ENCODE measurements around the gene PLXNA4. TPM values are rescaled to one million over a fixed set of nuclear protein-coding genes. Genes with fewer than 3 reads are reported as not detected.

Gene PLXNA4
- total and polyA plus RNA-seq, 5 donors: 5.7 to 19.3 (median 16.0) TPM

DNA sequence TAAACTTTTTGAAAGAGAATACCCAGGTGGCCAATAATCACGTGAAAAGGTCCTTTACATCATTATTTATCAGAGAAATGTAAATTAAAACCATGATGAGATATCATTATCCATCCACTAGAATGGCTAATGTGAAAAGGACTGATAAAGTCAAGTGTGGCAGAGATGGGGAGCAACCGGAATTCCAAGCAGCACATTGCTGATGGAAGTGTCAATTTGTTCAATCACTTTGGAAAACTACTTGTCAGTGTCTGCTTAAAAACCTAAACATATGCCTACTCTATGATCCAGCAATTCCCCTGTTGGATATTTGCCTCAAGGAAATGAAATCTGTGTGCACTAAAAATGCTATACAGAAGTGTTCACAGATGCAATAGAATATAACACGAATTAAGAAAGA is 465.6 kb downstream of the PLXNA4 start:
- 67% methylated on average over 3 of the region's 3 CpGs for WGBS
- Histone ChIP-seq H3K4me1 (ENCODE audit: control insufficient read depth, insufficient read depth, low read length) (no peaks in the 10 kb centered on the region), H3K9me3 (ENCODE audit: control insufficient read depth, low read length) (no peaks in the 10 kb centered on the region), H3K4me3 (ENCODE audit: low read length) (no peak overlapping the region), H3K27ac (ENCODE audit: low read length) (no peak overlapping the region), H3K27me3 (ENCODE audit: control insufficient read depth, insufficient read depth) (no peaks in the 10 kb centered on the region)
- intact Hi-C loops (cut with DNase I): no loop called here
- DNase-seq: no peak
- no peak for ATAC-seq

DNA sequence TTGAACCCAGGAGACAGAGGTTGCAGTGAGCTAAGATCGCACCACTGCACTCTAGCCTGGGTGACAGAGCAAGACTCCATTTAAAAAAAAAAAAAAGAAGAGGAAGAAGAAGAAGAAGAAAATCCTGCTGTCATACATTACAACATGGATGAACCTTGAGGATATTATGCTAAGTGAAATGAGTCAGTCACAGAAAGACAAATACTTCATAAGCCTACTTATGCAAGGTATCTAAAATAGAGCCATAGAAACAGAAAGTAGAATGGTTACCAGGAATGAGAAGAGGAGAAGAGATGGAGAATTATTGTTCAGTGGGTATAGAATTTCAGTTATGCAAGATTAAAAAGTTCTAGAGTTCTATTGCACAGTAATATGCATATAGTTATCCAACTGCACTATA is 466.5 kb downstream of the PLXNA4 start:
- no peak for DNase-seq
- Histone ChIP-seq H3K9me3 (ENCODE audit: control insufficient read depth, low read length) (no peaks in the 10 kb centered on the region), H3K4me1 (ENCODE audit: control insufficient read depth, insufficient read depth, low read length) (no peaks in the 10 kb centered on the region), H3K27ac (ENCODE audit: low read length) (no peak overlapping the region), H3K27me3 (ENCODE audit: control insufficient read depth, insufficient read depth) (no peaks in the 10 kb centered on the region), H3K4me3 (ENCODE audit: low read length) (no peak overlapping the region)
- 100% methylated on average over 1 of the region's 1 CpG for WGBS
- intact Hi-C loops (cut with DNase I): no loop called here
- no peak for ATAC-seq

DNA sequence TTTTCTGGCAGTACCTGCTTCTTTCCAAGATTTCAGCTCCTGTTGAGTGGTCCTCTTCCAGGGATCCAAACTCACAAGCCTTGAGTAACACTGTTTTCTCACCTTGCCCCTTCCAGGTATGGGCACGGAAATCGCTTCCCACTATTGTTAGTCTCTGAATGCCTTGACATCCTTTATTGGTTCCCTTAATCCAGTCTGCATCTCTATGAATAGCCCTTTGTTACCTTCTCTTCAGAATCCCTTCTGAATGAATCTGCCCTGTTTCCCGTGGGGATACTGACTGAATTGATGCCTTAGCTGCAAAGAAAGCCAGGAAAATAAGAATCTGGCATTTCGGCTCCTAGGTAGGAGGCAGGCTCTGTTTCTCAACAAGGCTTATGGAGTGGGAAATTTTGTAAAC is 467.7 kb downstream of the PLXNA4 start:
- no peak for DNase-seq
- H3K27ac ChIP-seq (ENCODE audit: low read length): no peak overlapping the region
- WGBS: 60% methylated on average over 4 of the region's 4 CpGs
- no peaks in the 10 kb centered on the region for H3K27me3 ChIP-seq (ENCODE audit: control insufficient read depth, insufficient read depth)
- no peak overlapping the region for H3K4me3 ChIP-seq (ENCODE audit: low read length)
- H3K9me3 ChIP-seq (ENCODE audit: control insufficient read depth, low read length): no peaks in the 10 kb centered on the region
- intact Hi-C loops (cut with DNase I): no loop called here
- no peak for ATAC-seq
- no peaks in the 10 kb centered on the region for H3K4me1 ChIP-seq (ENCODE audit: control insufficient read depth, insufficient read depth, low read length)

DNA sequence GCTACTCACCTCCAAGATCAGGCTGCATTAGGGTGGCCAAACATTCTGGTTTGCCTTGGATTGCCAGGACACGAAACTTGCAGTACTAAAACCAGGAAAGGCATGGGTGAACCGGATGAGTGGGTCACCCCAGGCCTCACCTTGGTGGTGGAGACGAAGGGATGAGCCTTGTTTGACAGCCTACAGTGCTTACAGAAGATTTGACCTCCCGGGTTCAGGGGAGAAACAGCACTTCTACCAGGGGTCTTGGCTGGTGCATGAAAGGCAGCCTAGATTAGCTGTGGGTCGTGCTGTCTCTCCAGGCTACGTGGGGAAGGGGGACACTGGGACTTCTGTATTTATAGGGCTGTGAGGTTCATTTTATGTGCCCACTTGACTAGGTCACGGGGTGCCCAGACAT is 469.8 kb downstream of the PLXNA4 start:
- 86% methylated on average over 7 of the region's 7 CpGs for WGBS
- intact Hi-C loops (cut with DNase I): no loop called here
- Histone ChIP-seq H3K27ac (ENCODE audit: low read length) (no peak overlapping the region), H3K4me1 (ENCODE audit: control insufficient read depth, insufficient read depth, low read length) (no peaks in the 10 kb centered on the region), H3K27me3 (ENCODE audit: control insufficient read depth, insufficient read depth) (no peaks in the 10 kb centered on the region), H3K9me3 (ENCODE audit: control insufficient read depth, low read length) (no peaks in the 10 kb centered on the region), H3K4me3 (ENCODE audit: low read length) (no peak overlapping the region)
- ATAC-seq (no peak), DNase-seq (no peak)

DNA sequence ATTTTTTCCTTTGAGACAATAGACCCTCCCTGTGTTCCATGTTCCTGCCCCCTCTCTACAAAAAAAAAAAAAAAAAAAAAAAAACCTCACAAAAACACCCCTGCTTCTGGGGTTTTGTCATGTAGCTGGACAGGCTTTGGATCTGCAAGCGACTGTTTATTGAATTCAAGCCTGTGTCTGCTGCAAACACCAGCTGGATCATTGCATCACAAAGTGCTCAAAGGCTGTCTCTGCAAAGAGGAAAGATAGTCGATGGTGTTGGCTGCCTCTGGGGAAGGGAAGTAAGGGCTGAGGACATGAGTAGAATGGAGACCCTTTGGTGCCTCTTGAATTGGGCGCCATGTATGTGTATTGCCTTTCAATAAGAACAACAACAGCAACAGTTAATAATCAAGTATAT is 471.2 kb downstream of the PLXNA4 start:
- intact Hi-C loops (cut with DNase I): no loop called here
- 70% methylated on average over 3 of the region's 3 CpGs for WGBS
- no peak for ATAC-seq

DNA sequence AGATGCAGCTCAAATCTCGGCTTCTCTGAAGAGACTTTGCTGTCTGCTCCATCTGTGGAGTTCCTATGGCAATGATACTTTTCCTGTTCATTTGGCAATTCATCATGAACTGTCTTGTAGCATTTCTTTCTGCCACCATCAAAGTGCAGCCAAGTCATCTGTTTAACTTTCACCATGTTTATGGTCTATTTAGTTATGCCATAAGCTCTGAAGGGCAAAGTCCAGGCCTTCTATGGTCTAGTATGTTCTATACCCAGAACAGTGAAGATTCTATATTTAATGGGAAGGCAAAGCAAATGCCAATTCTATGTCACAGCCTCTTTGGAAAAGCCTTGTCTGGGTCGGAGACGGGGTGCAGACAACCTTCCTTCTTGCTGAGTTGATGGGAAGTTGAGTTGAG is 472.6 kb downstream of the PLXNA4 start:
- Histone ChIP-seq H3K4me3 (ENCODE audit: low read length) (no peak overlapping the region), H3K9me3 (ENCODE audit: control insufficient read depth, low read length) (no peaks in the 10 kb centered on the region), H3K27ac (ENCODE audit: low read length) (no peak overlapping the region), H3K4me1 (ENCODE audit: control insufficient read depth, insufficient read depth, low read length) (no peaks in the 10 kb centered on the region), H3K27me3 (ENCODE audit: control insufficient read depth, insufficient read depth) (no peaks in the 10 kb centered on the region)
- intact Hi-C loops (cut with DNase I): no loop called here
- ATAC-seq: no peak
- 78% methylated on average over 3 of the region's 3 CpGs for WGBS
- no peak for DNase-seq

More for the DNA sequence above, 471.2 kb downstream of the PLXNA4 start:
- Histone ChIP-seq H3K9me3 (ENCODE audit: control insufficient read depth, low read length) (no peaks in the 10 kb centered on the region), H3K4me1 (ENCODE audit: control insufficient read depth, insufficient read depth, low read length) (no peaks in the 10 kb centered on the region), H3K4me3 (ENCODE audit: low read length) (no peak overlapping the region), H3K27ac (ENCODE audit: low read length) (no peak overlapping the region), H3K27me3 (ENCODE audit: control insufficient read depth, insufficient read depth) (no peaks in the 10 kb centered on the region)
- no peak for DNase-seq

DNA sequence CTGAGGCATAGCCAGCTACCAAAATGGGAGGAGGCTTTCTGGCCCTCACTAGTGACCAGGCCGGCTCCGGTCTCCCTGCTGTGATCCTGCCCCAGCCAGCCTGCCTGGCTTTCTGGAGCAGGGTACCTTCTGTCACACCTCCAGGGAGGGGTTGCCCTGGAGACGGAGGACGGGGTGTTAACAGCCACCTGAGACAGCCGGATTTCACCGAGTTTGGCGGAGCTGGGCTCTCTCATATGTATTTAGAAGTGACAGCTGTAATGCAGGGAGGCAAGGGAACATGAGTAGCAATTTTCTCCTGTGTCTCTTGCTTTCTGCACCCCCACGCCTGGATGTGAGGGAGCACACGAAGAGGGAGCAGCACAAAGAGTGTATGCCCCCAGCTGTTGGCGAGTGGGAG is 473.3 kb downstream of the PLXNA4 start:
- intact Hi-C loops (cut with DNase I): no loop called here
- Histone ChIP-seq H3K27ac (ENCODE audit: low read length) (no peak overlapping the region), H3K4me3 (ENCODE audit: low read length) (no peak overlapping the region), H3K4me1 (ENCODE audit: control insufficient read depth, insufficient read depth, low read length) (no peaks in the 10 kb centered on the region), H3K9me3 (ENCODE audit: control insufficient read depth, low read length) (no peaks in the 10 kb centered on the region), H3K27me3 (ENCODE audit: control insufficient read depth, insufficient read depth) (no peaks in the 10 kb centered on the region)
- ATAC-seq: no peak
- DNase-seq: no peak
- WGBS: 68% methylated on average over 10 of the region's 10 CpGs

DNA sequence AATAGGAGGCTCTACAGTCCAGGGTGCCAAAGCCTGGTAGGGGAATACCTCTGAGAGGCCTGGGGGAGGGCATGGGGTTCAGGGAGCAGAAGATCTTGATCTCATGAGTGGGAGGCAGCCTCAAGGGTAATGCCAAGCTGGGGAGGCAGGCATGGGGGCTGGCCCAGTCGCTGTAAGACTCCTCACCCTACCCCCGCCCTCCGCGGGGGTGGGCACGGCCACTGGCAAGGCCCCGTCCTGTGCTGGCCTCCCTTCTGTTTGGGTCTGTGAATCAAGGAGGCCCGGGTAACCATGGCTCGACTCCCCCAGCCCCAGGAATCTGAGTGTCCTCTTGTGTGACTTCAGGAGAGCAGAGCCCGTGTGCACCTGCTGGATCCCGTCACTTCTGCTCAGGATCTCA is 473.9 kb downstream of the PLXNA4 start:
- H3K27me3 ChIP-seq (ENCODE audit: control insufficient read depth, insufficient read depth): no peaks in the 10 kb centered on the region
- 92% methylated on average over 10 of the region's 10 CpGs for WGBS
- intact Hi-C loops (cut with DNase I): no loop called here
- no peak overlapping the region for H3K4me3 ChIP-seq (ENCODE audit: low read length)
- H3K27ac ChIP-seq (ENCODE audit: low read length): no peak overlapping the region
- DNase-seq (no peak), ATAC-seq (no peak)
- no peaks in the 10 kb centered on the region for H3K4me1 ChIP-seq (ENCODE audit: control insufficient read depth, insufficient read depth, low read length)
- no peaks in the 10 kb centered on the region for H3K9me3 ChIP-seq (ENCODE audit: control insufficient read depth, low read length)

DNA sequence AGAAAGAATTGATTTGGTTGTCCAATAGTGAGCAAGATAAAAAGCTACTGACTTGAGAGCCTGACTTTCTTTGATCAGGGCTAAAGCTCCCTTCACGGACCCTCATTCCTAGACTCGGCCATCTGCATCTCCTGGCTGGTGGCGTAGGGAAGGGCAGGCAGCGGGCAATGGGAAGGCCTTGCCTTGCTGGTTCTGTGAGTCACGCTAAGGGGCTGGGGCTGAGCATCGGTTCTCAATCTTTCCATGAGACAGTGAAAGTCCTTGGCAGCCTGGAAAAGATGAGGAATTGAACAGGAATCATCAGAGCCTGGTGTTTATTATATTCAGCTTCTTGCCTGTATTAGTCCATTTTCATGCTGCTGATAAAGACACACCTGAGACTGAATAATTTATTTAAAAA is 475.3 kb downstream of the PLXNA4 start:
- no peak for ATAC-seq
- Histone ChIP-seq H3K27ac (ENCODE audit: low read length) (no peak overlapping the region), H3K4me3 (ENCODE audit: low read length) (no peak overlapping the region), H3K9me3 (ENCODE audit: control insufficient read depth, low read length) (no peaks in the 10 kb centered on the region), H3K27me3 (ENCODE audit: control insufficient read depth, insufficient read depth) (no peaks in the 10 kb centered on the region), H3K4me1 (ENCODE audit: control insufficient read depth, insufficient read depth, low read length) (no peaks in the 10 kb centered on the region)
- intact Hi-C loops (cut with DNase I): no loop called here
- no peak for DNase-seq
- 90% methylated on average over 6 of the region's 6 CpGs for WGBS

DNA sequence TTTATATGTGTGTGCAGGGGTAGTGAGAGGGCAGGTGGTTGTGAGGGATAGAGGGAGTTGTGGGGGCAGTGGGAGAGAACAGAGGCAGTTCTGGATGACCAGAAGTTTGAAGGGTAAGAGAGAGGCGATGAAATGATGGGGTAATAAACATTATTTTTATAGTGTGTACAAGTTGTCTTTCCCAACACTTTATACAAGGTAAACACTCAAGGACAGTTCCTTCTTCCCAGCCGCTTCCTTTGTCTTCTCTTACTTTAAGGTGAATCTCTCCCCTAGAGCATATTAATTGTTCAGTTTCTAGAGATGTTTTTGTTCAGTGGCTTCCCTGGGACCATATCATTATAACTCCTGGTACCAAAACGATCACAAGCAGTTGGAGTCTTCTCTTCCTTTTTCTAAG is 475.8 kb downstream of the PLXNA4 start:
- Histone ChIP-seq H3K27ac (ENCODE audit: low read length) (no peak overlapping the region), H3K4me1 (ENCODE audit: control insufficient read depth, insufficient read depth, low read length) (no peaks in the 10 kb centered on the region), H3K9me3 (ENCODE audit: control insufficient read depth, low read length) (no peaks in the 10 kb centered on the region), H3K27me3 (ENCODE audit: control insufficient read depth, insufficient read depth) (no peaks in the 10 kb centered on the region), H3K4me3 (ENCODE audit: low read length) (no peak overlapping the region)
- 83% methylated on average over 3 of the region's 3 CpGs for WGBS
- ATAC-seq: no peak
- intact Hi-C loops (cut with DNase I): no loop called here
- no peak for DNase-seq

DNA sequence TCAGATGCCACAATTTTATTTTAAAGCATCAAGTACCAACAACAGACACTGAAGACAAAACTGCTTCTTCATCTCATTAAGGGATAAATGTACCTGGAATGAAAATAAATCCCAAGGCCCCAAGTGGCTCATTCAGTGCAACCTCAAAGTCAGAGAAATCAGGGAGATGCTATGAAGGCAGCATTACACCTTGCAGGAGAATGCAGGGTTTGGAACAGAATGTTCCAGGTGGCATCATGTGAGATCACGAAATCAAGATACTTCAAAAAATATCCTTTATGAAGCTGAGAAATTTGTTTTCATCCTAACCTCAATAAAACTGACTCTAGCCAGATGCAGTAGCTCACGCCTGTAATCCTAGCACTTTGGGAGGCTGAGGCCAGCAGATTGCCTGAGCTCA is 477.1 kb downstream of the PLXNA4 start:
- no peak overlapping the region for H3K27ac ChIP-seq (ENCODE audit: low read length)
- intact Hi-C loops (cut with DNase I): no loop called here
- WGBS: 92% methylated on average over 2 of the region's 2 CpGs
- no peaks in the 10 kb centered on the region for H3K27me3 ChIP-seq (ENCODE audit: control insufficient read depth, insufficient read depth)
- DNase-seq (no peak), ATAC-seq (no peak)
- no peaks in the 10 kb centered on the region for H3K9me3 ChIP-seq (ENCODE audit: control insufficient read depth, low read length)
- no peaks in the 10 kb centered on the region for H3K4me1 ChIP-seq (ENCODE audit: control insufficient read depth, insufficient read depth, low read length)
- H3K4me3 ChIP-seq (ENCODE audit: low read length): no peak overlapping the region

DNA sequence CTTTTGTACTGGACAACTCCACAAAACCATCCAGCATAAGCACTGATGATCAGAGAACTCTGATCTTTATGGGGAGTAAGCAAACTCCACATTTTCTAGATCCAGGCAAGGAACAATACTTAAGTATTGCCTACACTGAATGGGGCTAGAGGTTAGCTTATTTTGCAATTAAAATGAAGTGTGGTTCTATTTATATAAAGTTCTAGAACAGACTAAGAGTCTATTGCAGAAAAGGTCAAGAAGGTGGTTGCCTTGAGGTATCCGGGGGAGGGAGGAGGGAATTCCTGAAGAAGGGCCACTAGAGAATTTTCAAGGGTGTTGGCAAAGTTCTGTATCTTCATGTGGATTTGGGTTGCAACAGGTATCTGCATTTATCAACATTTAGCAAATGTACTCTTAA is 477.9 kb downstream of the PLXNA4 start:
- ATAC-seq (no peak), DNase-seq (no peak)
- intact Hi-C loops (cut with DNase I): no loop called here
- Histone ChIP-seq H3K27ac (ENCODE audit: low read length) (no peak overlapping the region), H3K9me3 (ENCODE audit: control insufficient read depth, low read length) (no peaks in the 10 kb centered on the region), H3K4me3 (ENCODE audit: low read length) (no peak overlapping the region), H3K27me3 (ENCODE audit: control insufficient read depth, insufficient read depth) (no peaks in the 10 kb centered on the region), H3K4me1 (ENCODE audit: control insufficient read depth, insufficient read depth, low read length) (no peaks in the 10 kb centered on the region)
- 79% methylated on average over 1 of the region's 1 CpG for WGBS
